ENCODE results near the gene TBC1D10B.

The TBC1D10B gene

GRCh38 chr16:30372038-30372712 is 1.9 kb upstream of the TBC1D10B start:
- FAIRE-seq: no peak

GRCh38 chr16:30371248-30371816 is 1.0 kb upstream of the TBC1D10B start:
- no peak for FAIRE-seq

GRCh38 chr16:30369938-30370455 is 297 bp downstream of the TBC1D10B start:
- no peak for FAIRE-seq

GRCh38 chr16:30369091-30369937 is 980 bp downstream of the TBC1D10B start:
- FAIRE-seq: no peak

- no peak for FAIRE-seq
These were observed 1.6 kb downstream of the TBC1D10B start for GRCh38 chr16:30368792-30369090.

GRCh38 chr16:30368122-30368791 is 2.0 kb downstream of the TBC1D10B start:
- FAIRE-seq: no peak

GRCh38 chr16:30367349-30368009 is 2.8 kb downstream of the TBC1D10B start:
- FAIRE-seq: no peak

- no peak for FAIRE-seq
These were observed 3.8 kb downstream of the TBC1D10B start for GRCh38 chr16:30366511-30366910.

- FAIRE-seq: no peak
These were observed 5.1 kb downstream of the TBC1D10B start for GRCh38 chr16:30365200-30365599.

- FAIRE-seq: no peak
These were observed 9.1 kb downstream of the TBC1D10B start for GRCh38 chr16:30361180-30361579.

GRCh38 chr16:30359871-30360170 is 10.5 kb downstream of the TBC1D10B start:
- FAIRE-seq: no peak

GRCh38 chr16:30358990-30359870 is 11.1 kb downstream of the TBC1D10B start:
- FAIRE-seq: no peak

GRCh38 chr16:30358577-30358936 is 11.7 kb downstream of the TBC1D10B start:
- no peak for FAIRE-seq

- no peak for FAIRE-seq
These were observed 12.3 kb downstream of the TBC1D10B start for GRCh38 chr16:30357715-30358576.

- FAIRE-seq: no peak
These were observed 13.1 kb downstream of the TBC1D10B start for GRCh38 chr16:30357085-30357714.

GRCh38 chr16:30356401-30357084 is 13.8 kb downstream of the TBC1D10B start:
- FAIRE-seq: no peak

GRCh38 chr16:30355954-30356308 is 14.4 kb downstream of the TBC1D10B start:
- FAIRE-seq: no peak

GRCh38 chr16:30355144-30355953 is 14.9 kb downstream of the TBC1D10B start, which contains the start of gene CD2BP2:
Gene CD2BP2, minus strand, starts transcription at chr16:30355308. Its CDS starts 627 bp downstream, at chr16:30354681.
- peak; percentile 98 for FAIRE-seq

Measured in endometrium (tissue), 2 donors.